GM12875 (cell line): ENCODE data around the gene OR10A5.

Source experiments
- H3K4me3 ChIP-seq: one replicate; pipeline ENCODE4 v1.5.1; 2011; ENCODE audit warnings: low read depth, low read length, control low read depth
- TF ChIP-seq, protein P1 (sequence below): IDR thresholded peaks from 2 replicates; pipeline ENCODE4 v1.5.1; 2011; ENCODE audit warnings: low read depth, mild to moderate bottlenecking, control low read depth, inconsistent platforms, low read length, moderate library complexity, borderline replicate concordance; ENCODE audit not compliant: insufficient read depth

The OR10A5 gene

DNA sequence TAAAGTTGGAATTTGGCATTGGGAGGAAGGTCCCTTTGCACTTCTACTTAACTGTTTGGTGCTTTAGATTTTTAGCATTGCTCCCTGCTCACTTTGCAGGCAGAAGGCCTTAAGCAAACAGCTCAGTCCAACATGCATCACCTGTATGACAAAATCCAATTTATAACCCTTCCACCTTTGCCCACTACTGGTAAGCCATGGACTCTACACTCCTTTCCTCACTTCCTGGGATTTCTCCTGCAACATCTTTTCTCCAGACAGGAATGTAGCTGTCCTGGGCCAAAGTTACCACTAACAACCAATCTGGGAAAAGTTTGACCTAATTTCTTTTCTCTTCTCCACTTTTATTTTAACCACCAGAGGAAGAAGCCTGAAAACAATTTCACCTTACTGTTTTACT lies 48.6 kb downstream of the OR10A5 start:
- no peak overlapping the region for H3K4me3 ChIP-seq
- TF ChIP-seq, protein P1, sequence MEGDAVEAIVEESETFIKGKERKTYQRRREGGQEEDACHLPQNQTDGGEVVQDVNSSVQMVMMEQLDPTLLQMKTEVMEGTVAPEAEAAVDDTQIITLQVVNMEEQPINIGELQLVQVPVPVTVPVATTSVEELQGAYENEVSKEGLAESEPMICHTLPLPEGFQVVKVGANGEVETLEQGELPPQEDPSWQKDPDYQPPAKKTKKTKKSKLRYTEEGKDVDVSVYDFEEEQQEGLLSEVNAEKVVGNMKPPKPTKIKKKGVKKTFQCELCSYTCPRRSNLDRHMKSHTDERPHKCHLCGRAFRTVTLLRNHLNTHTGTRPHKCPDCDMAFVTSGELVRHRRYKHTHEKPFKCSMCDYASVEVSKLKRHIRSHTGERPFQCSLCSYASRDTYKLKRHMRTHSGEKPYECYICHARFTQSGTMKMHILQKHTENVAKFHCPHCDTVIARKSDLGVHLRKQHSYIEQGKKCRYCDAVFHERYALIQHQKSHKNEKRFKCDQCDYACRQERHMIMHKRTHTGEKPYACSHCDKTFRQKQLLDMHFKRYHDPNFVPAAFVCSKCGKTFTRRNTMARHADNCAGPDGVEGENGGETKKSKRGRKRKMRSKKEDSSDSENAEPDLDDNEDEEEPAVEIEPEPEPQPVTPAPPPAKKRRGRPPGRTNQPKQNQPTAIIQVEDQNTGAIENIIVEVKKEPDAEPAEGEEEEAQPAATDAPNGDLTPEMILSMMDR, result no peak

DNA sequence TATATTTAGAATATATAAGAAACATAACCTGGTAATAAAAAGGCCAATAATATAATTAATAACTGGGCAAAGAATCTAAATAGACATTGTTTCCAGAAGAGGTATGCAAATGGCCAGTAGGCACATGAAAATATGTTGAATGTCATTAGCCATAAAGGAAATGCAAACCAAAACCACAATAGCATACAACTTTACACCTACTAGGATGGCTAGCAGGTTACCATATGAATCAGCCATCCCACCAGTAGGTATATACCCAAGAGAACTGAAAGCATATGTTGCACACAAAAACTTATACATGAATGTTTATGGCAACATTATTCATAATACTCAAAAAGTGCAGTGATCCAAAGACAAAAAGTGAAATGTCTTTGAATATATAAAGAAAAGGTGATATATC lies 49.5 kb downstream of the OR10A5 start:
- TF ChIP-seq, protein P1, result no peak
- H3K4me3 ChIP-seq, result no peak overlapping the region
